HCT116 (cell line): ENCODE measurements around the gene TAF6.

Experiments used
- ATF3 ChIP-seq: IDR thresholded peaks from 2 replicates; pipeline ENCODE4 v1.6.1; 2012
- CTCF ChIP-seq, 3 experiments: fragments of 200-600 bp in 1 of 3; sonication (generic) in 1 of 3; IDR thresholded peaks in 2 of 3; conservative IDR thresholded peaks in 1 of 3; 2 replicates each; pipeline ENCODE4 v1.5.1; 2012 to 2017; ENCODE audit warnings: low read depth in 2 of 3, low read length in 2 of 3, antibody characterized with exemption in 1 of 3, borderline replicate concordance in 1 of 3, control low read depth in 1 of 3, mild to moderate bottlenecking in 1 of 3, mixed read lengths in 1 of 3, mixed run types in 1 of 3, moderate library complexity in 1 of 3; ENCODE audit not compliant: insufficient read depth in 1 of 3
- EGR1 ChIP-seq: IDR thresholded peaks from 2 replicates; pipeline ENCODE4 v1.6.1; 2012; ENCODE audit warnings: low read depth
- ELF1 ChIP-seq: IDR thresholded peaks from 2 replicates; pipeline ENCODE4 v1.6.1; 2012; ENCODE audit warnings: low read depth, borderline replicate concordance
- EZH2 ChIP-seq: fragments of 200-600 bp; sonication (generic); IDR thresholded peaks from 2 replicates; pipeline ENCODE4 v1.6.1; 2017; ENCODE audit warnings: antibody characterized with exemption, mixed run types
- EZH2phosphoT487 ChIP-seq: fragments of 200-600 bp; IDR thresholded peaks from 2 replicates; pipeline ENCODE4 v1.6.1; 2018; ENCODE audit warnings: antibody characterized with exemption, borderline replicate concordance
- MAX ChIP-seq: IDR thresholded peaks from 2 replicates; pipeline ENCODE4 v1.6.1; 2012
- POLR2A ChIP-seq: IDR thresholded peaks from 2 replicates; pipeline ENCODE4 v1.7.0; 2011; ENCODE audit warnings: borderline replicate concordance; ENCODE audit not compliant: insufficient read depth, insufficient read length; ENCODE audit errors: extremely low read depth
- POLR2AphosphoS5 ChIP-seq: IDR thresholded peaks from 2 replicates; pipeline ENCODE4 v1.6.1; 2011; ENCODE audit warnings: mild to moderate bottlenecking, low read depth, low read length, moderate library complexity
- RAD21 ChIP-seq: IDR thresholded peaks from 2 replicates; pipeline ENCODE4 v1.6.1; 2012; ENCODE audit warnings: low read depth, mild to moderate bottlenecking
- REST ChIP-seq: IDR thresholded peaks from 2 replicates; pipeline ENCODE4 v1.6.1; 2012; ENCODE audit warnings: low read depth
- SIN3A ChIP-seq: IDR thresholded peaks from 2 replicates; pipeline ENCODE4 v1.6.1; 2012; ENCODE audit warnings: low read depth
- SRF ChIP-seq: IDR thresholded peaks from 2 replicates; pipeline ENCODE4 v1.6.1; 2012; ENCODE audit warnings: low read depth
- TCF7L2 ChIP-seq: IDR thresholded peaks from 2 replicates; pipeline ENCODE4 v1.7.0; 2011; ENCODE audit warnings: borderline replicate concordance, inconsistent platforms; ENCODE audit not compliant: insufficient read depth, insufficient read length; ENCODE audit errors: extremely low read depth

- TF ChIP-seq EZH2 (no peak), POLR2AphosphoS5 (no peak), POLR2A (no peak), REST (no peak), SIN3A (no peak), MAX (no peak), CTCF (IDR thresholded peaks at IDR 0.05 in 2 of 3, conservative IDR thresholded peaks at IDR 0.05 in 1 of 3; ENCODE audit: borderline replicate concordance in 1 of 3, insufficient read depth in 1 of 3, low read depth in 2 of 3, low read length in 2 of 3) (no peak), ATF3 (no peak), SRF (no peak), EZH2phosphoT487 (no peak), ELF1 (no peak), RAD21 (no peak), EGR1 (no peak), TCF7L2 (no peak)
Measured at GRCh38 chr7:100102950-100103840, 16.0 kb downstream of the TAF6 start.
